G401 (cell line): ENCODE measurements around the gene CUX1. TPM values are rescaled to one million over a fixed set of nuclear protein-coding genes. Genes with fewer than 3 reads are reported as not detected.
"Not testable (repeated sequence)": the region's sequence is repeated elsewhere in the genome, so short reads cannot be mapped to it uniquely, and the experiment has no call there.

Experiments used
- DNase-seq: peaks from one replicate; pipeline ENCODE4 v3.0.0-alpha.2; 2015; ENCODE audit warnings: low spot score
- in situ Hi-C: cut with HindIII; loops from 2 replicates; pipeline ENCODE4 v1.10.0; 2016; ENCODE audit warnings: low sequenced_read_pairs, mixed read lengths
- total RNA-seq: library from RNA; depleted of rRNA; stranded (reverse); fragments of >200 nt; shearing (Covaris generic); gene quantifications from 2 replicates; pipeline ENCODE4 v1.2.3, GENCODE V29; 2014

CUX1 gene
- total RNA-seq, 1 experiment from 2014 or later = 23.2 TPM

DNA sequence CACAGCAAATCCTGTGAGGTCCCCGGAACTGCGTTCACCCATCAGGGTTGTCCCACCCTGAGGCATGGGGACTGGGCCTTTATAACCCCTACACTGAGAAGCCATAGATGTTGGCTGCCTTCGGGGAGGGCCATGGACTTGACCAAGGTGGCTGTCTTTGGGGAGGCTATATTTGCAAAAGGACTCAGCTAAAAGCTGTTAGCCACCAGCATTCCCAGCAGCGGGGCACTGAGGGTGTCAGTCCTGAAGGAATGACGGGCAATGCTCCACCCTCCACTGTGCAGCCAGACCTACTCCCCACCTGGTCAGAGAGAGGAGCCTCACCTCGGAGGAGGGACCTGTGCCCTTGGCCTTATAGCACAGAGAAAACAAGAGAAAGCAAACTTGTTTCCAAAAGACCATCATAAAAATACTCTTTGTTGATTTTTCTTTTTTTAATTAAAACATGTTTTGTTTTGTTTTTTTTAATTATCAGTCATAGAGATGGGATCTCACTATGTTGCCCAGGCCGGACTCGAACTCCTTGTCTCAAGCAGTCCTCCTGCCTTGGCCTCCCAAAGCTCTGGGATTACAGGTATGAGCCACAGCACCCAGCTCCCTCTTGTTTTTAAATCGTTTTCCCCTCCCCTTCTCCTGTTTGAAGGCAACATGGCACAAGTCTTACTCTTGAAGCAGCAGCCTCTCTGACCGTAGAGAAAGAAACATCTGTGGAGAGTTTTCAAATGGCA lies 26.7 kb upstream of the CUX1 start:
- in situ Hi-C loops = no loop called here
- DNase-seq = no peak

DNA sequence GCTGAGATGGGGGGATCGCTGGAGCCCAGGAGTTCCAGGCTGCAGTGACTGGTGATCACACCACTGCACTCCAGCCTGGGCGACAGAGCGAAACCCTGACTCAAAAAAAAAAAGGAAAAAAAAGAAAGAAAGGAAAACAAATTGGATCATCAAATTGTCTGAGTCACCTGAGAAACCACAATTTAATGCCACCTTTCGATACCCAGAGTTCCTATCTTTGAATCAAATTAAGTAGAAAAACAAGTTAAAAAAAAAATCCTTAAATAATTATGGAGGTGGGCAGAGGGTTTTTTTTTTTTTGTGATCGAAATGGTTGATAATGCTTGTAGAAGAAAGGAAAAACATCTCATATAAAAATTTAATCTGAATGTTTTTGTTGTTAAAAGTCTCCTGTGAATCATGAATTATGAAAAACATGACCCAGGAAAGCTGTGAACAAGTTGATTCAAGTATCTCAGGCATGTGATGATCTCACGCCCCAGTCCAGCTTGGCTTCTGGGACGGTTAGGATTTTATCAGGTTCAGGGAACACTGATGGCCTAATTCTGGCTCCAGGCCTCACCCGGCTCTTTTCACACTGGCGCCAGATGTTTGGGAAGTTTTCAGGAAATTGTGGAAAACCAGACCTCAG lies 25.3 kb upstream of the CUX1 start:
- in situ Hi-C loops = no loop called here
- DNase-seq = no peak

- in situ Hi-C loops, DNase-seq: not testable (repeated sequence)
Observed at GRCh38 chr7:101792682-101793071, 24.7 kb upstream of the CUX1 start.

- in situ Hi-C loops = no loop called here
- DNase-seq = no peak
Observed at GRCh38 chr7:101795461-101795860, 22.0 kb upstream of the CUX1 start.

DNA sequence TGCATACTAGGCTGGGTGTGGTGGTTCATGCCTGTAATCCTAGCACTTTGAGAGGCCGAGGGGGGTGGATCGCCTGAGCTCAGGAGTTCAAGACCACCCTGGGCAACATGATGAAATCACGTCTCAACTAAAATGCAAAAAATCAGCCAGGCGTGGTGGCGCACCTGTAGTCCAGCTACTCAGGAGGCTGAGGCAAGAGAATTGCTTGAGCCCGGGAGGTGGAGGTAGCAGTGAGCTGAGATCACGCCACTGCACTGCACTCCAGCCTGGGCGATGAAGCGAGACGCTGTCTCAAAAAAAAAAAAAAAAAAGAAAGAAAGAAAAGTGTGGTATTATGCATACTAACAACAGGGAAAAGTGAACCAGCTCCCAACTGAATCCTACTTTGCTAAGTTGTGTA lies 19.3 kb upstream of the CUX1 start:
- in situ Hi-C loops, DNase-seq: not testable (repeated sequence)

DNA sequence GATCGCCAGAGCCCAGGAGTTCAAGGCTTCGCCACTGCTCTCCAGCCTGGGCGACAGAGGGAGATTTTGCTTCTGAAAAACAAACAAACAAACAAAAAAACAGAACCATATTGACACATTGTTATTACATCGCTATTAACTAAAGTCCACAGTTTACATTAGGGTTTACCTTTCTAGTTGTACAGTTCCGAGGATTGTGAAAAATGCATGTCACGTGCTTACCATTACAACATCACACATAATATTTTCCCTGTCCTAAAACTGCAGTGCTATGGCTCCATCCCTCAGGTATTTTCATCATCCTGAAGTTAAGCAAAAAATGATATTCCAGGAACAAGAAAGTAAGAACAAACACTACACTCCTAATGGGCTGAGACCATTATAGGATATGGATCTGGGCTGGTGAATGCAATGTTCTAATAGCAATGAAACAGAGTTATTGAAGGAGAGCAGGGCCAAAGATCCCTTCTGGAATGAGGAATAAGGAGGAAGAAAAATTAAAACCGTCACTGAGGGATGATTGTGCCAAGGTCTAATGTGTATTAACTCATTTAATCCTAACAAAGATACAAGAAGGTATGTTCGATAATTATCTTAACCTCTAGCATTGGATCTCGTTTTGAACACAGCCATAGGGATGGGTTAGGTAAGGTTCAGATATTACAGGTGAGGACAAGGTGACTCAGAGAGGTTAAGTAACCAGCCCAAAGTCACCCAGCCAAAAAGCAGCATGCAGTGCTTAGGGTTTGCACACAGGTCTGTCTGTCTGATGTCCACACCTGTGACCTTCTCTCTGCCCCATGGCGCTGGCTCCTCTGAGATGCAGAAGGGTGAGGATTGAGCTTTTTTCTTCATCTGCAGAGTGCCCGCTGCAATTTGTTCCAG lies 14.0 kb upstream of the CUX1 start:
- in situ Hi-C loops = no loop called here
- no peak for DNase-seq

DNA sequence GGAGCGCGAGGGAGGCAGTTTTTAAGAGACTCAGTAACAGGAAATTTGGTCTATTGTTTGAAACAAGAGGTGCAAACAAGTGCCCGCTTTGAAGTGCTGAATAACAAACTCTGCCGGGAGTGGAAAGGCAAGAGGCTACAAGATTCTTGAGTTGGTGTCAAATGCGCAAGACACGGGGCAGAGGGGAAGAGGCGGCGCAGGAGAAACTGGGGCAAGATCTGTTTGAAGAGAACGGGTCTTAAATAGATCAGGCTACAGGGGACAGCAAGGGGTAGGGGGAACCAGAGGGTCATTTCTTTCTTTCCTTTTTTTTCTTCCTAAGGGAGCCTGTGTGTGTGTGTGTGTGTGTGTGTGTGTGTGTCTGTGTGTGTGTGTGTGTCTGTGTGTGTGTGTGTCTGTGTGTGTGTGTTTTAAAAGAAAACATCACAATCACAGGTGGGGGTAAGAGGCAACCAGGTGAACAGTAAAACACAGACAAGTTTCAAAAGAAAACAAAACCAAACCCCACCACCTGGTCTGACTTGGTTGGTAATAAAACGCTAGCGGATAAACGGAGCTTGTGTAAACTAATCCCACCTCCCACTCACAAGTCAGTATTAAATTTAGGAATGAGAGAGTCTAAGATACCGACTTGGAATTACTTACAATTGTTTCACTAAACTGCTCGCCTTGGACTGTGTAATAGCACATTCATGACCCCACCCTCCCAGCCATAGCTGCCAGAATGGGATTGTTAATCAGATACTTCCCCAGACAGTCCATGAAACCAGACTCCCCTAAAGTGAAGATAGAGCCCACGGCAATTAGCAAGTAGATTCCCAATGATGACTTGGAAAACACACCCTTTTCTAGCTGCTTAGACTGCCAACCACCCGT lies 13.1 kb upstream of the CUX1 start:
- no peak for DNase-seq
- in situ Hi-C loops = no loop called here

- in situ Hi-C loops = no loop called here
- no peak for DNase-seq
Observed at GRCh38 chr7:101804967-101805366, 12.5 kb upstream of the CUX1 start.

DNA sequence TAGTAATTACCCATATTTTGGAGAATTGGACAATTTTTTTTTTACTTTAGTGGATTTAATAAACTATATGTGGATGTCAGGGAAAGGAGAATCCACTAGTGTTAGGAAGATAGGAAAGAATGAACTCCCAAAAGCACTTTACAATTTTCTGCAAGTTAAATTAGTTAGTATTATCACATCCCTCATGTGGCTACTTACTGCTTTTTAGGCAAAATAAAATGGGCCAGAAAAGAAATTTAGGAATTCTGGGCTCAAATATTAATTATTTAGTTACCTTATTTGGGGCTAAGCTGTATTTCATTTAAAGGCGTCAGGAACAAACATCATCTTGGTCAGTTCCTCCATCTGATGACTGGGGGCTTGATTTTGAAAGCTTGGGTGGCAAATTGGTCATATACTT lies 4.8 kb upstream of the CUX1 start:
- in situ Hi-C loops = loop anchor here (5.0 kb wide), 1 partner anchor 65 kb away; no protein-coding TSS in a partner anchor
- no peak for DNase-seq

GRCh38 chr7:101813402-101814019 lies 3.9 kb upstream of the CUX1 start:
- no peak for DNase-seq
- in situ Hi-C loops = loop anchor here (5.0 kb wide), 1 partner anchor 66 kb away; no protein-coding TSS in a partner anchor

GRCh38 chr7:101814081-101814990 lies 3.1 kb upstream of the CUX1 start:
- DNase-seq = peak; percentile 49
- in situ Hi-C loops = loop anchor here (5.0 kb wide), 1 partner anchor 67 kb away; no protein-coding TSS in a partner anchor

GRCh38 chr7:101814991-101815825 lies 2.2 kb upstream of the CUX1 start:
- in situ Hi-C loops = loop anchor here (5.0 kb wide), 1 partner anchor 68 kb away; no protein-coding TSS in a partner anchor
- no peak for DNase-seq

DNA sequence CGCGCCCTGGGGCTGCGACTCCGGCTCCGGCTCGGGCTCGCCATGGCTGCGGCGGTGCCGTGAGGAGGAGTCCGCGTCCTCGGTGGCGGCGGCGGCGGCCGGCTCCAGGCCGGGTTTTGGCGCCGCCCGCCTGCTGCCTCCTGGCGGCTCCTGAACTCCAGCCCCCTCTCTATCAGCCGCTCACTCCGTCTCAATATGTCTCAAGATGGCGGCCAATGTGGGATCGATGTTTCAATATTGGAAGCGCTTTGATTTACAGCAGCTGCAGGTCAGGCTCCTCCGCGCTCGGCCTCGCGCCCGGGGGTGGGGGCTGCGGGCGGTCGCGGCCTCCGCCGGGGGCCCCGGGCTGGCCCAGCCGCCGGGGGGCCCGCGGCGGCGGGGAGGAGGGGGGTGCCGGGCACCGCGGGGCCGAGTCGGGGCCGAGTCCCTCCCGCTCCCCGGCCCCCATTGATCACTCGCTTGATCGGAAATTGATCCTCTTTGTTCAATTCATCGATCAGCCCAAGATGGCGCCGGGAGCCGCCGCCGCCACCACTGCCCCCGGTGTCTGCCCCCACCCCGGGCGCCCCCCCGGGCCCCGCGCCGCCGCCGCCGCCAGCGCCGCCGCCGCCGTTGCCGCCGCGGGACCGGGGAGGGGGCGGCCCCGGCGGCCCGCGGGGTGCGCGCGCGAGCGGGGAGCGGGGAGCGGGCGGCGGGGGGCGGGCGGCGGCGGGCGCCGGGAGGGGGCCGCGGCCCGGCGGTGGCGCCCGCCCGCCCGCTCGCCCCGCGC lies 1.4 kb upstream of the CUX1 start:
- in situ Hi-C loops = no loop called here
- peak; percentile 77 for DNase-seq

GRCh38 chr7:101816595-101817470 lies 593 bp upstream of the CUX1 start:
- in situ Hi-C loops = no loop called here

More at GRCh38 chr7:101816595-101817470, 593 bp upstream of the CUX1 start:
- peak; percentile 61 for DNase-seq
